ENCODE data around the gene PHF24. TPM values are rescaled to one million over a fixed set of nuclear protein-coding genes. Genes with fewer than 3 reads are reported as not detected.

The PHF24 gene
- total and polyA plus RNA-seq, 10 of the 15 experiments (the other 5 are each of a cell fraction or from before 2014, with no cell fraction given) = 0.02 to 0.04 TPM; not detected in 8

DNA sequence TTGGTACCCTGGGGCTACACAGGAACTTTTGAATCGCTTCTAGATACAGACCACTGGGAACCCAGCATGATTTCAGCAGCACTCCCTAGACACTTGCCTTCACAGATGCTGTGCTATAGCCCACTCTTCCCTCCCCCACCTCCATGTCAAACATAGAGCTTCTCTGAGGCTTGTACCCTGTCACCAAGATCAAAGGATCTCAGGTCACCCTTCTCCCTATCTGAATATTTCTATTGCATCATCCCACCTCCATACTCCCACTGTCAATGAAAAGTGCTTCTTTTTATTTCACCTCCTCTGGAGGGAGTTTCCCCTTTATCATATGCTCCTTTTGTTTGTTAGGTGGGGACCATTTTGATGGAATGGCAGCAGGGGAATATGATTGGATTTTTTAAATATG, 29.2 kb upstream of the PHF24 start (continued):
- TF ChIP-seq CHD2 (IDR thresholded peaks at IDR 0.05; ENCODE audit: borderline replicate concordance, low read depth, low read length) = no peak
- no peak for TF ChIP-seq NR2C2 (IDR thresholded peaks at IDR 0.05; ENCODE audit: borderline replicate concordance, control insufficient read depth, insufficient read length, low read depth)
- TF ChIP-seq NR2C1 (IDR thresholded peaks at IDR 0.05) = no peak
- TF ChIP-seq ZBTB40 (IDR thresholded peaks at IDR 0.05; ENCODE audit: borderline replicate concordance) = no peak
- TF ChIP-seq PKNOX1 (IDR thresholded peaks at IDR 0.05) = no peak
- TF ChIP-seq MYC (IDR thresholded peaks at IDR 0.05; ENCODE audit: insufficient read depth, insufficient read length, insufficient replicate concordance, low read length, severe bottlenecking) = no peak
- no peak for TF ChIP-seq TAF1 (IDR thresholded peaks at IDR 0.05; ENCODE audit: borderline replicate concordance, low read depth, low read length)
- no peak for TF ChIP-seq IKZF2 (IDR thresholded peaks at IDR 0.05)
- TF ChIP-seq TARDBP (IDR thresholded peaks at IDR 0.05; ENCODE audit: borderline replicate concordance) = no peak
- no peak for TF ChIP-seq ATF7 (IDR thresholded peaks at IDR 0.05; ENCODE audit: low read depth)
- TF ChIP-seq TCF7 (IDR thresholded peaks at IDR 0.05; ENCODE audit: borderline replicate concordance) = no peak
- no peak for TF ChIP-seq GATAD2B (conservative IDR thresholded peaks at IDR 0.05; ENCODE audit: low read depth)
- no peak for TF ChIP-seq TBL1XR1 (IDR thresholded peaks at IDR 0.05; ENCODE audit: low read depth, low read length)
